Sigmoid colon (tissue), 4 donors: ENCODE data around the gene ANKLE2.

Source experiments
- CTCF ChIP-seq, 4 experiments: fragments of 450-650 bp in 3 of 4; fragments of 200-600 bp in 1 of 4; IDR thresholded peaks; one replicate each; pipeline ENCODE4 v1.5.1; 2016 to 2019; ENCODE audit warnings: antibody characterized with exemption in 4 of 4, mild to moderate bottlenecking in 3 of 4, moderate library complexity in 2 of 4
- POLR2AphosphoS5 ChIP-seq, 4 donors: sonication (generic); formaldehyde crosslinking; IDR thresholded peaks; one replicate each; pipeline ENCODE4 v1.6.1; 2017; ENCODE audit warnings: antibody characterized with exemption in 4 of 4

DNA sequence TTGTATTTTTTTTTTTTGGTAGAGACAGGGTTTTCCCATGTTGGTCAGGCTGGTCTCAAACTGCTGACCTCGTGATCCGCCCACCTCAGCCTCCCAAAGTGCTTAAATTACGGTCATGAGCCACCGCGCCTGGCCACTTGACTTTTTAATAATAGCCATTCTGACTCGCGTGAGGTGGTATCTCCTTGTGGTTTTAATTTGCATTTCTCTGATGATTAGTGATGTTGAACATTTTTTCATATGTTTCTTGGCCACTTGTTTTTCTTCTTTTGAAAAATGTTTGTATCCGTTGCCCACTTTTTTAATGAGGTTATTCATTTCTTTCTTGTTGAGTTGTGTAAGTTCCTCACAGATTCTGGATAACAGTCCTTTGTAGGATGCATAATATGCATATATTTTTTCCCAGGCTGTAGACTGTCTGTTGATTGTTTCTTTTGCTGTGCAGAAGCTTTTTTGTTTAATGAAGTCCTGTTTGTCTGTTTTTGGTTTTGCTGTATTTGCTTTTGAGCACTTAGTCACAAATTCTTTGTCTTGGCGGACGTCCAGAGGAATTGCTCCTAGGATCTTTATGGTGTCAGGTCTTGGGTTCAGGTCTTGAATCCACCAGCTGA, 61.3 kb downstream of the ANKLE2 start:
- TF ChIP-seq CTCF (IDR thresholded peaks at IDR 0.05) (no peak), POLR2AphosphoS5 (IDR thresholded peaks at IDR 0.05) (no peak)
